Measurements from ENCODE around the gene TNPO3. TPM values are rescaled to one million over a fixed set of nuclear protein-coding genes. Genes with fewer than 3 reads are reported as not detected.
A peak's percentile ranks its signal among the peaks of the same experiment; 100 is the strongest.
"Not testable (repeated sequence)": the region's sequence is repeated elsewhere in the genome, so short reads cannot be mapped to it uniquely, and the experiment has no call there.

TNPO3 gene
- total RNA-seq, 1 donor, result 46.0 TPM

- no peak for DNase-seq (ENCODE audit: low read depth in 2 of 3, low spot score in 2 of 3)
Observed at GRCh38 chr7:128968624-128969023, 86.3 kb downstream of the TNPO3 start.

- DNase-seq (ENCODE audit: low read depth in 2 of 3, low spot score in 2 of 3), result peak in 1 of 3 donors; percentile 11
Observed at GRCh38 chr7:128963327-128963757, 91.6 kb downstream of the TNPO3 start.

- no peak for DNase-seq (ENCODE audit: low read depth in 2 of 3, low spot score in 2 of 3)
Observed at GRCh38 chr7:128962899-128963298, 92.0 kb downstream of the TNPO3 start.

GRCh38 chr7:128961030-128961659 is 93.8 kb downstream of the TNPO3 start:
- DNase-seq (ENCODE audit: low read depth in 2 of 3, low spot score in 2 of 3), result no peak

GRCh38 chr7:128959296-128959695 is 95.6 kb downstream of the TNPO3 start:
- DNase-seq (ENCODE audit: low read depth in 2 of 3, low spot score in 2 of 3), result no peak

- no peak for DNase-seq (ENCODE audit: low read depth in 2 of 3, low spot score in 2 of 3)
Observed at GRCh38 chr7:128955981-128956380, 98.9 kb downstream of the TNPO3 start.

GRCh38 chr7:128954830-128955802 is 99.8 kb downstream of the TNPO3 start:
- DNase-seq (ENCODE audit: low read depth in 2 of 3, low spot score in 2 of 3), result no peak

- no peak for DNase-seq (ENCODE audit: low read depth in 2 of 3, low spot score in 2 of 3)
Observed at GRCh38 chr7:128954150-128954549, 100.8 kb downstream of the TNPO3 start.

- DNase-seq (ENCODE audit: low read depth in 2 of 3, low spot score in 2 of 3), result no peak
Observed at GRCh38 chr7:128951296-128951695, 103.6 kb downstream of the TNPO3 start.

- DNase-seq (ENCODE audit: low read depth in 2 of 3, low spot score in 2 of 3), result no peak
Observed at GRCh38 chr7:128948976-128949760, 105.7 kb downstream of the TNPO3 start.

- DNase-seq (ENCODE audit: low read depth in 2 of 3, low spot score in 2 of 3), result no peak
Observed at GRCh38 chr7:128948312-128948973, 106.5 kb downstream of the TNPO3 start.

- DNase-seq (ENCODE audit: low read depth in 2 of 3, low spot score in 2 of 3), result no peak
Observed at GRCh38 chr7:128947854-128948253, 107.1 kb downstream of the TNPO3 start.

- DNase-seq (ENCODE audit: low read depth in 2 of 3, low spot score in 2 of 3), result no peak
Observed at GRCh38 chr7:128946936-128947830, 107.7 kb downstream of the TNPO3 start.

- DNase-seq (ENCODE audit: low read depth in 2 of 3, low spot score in 2 of 3), result no peak
Observed at GRCh38 chr7:128945668-128946366, 109.1 kb downstream of the TNPO3 start.

GRCh38 chr7:128944487-128945236 is 110.2 kb downstream of the TNPO3 start:
- DNase-seq (ENCODE audit: low read depth in 2 of 3, low spot score in 2 of 3), result no peak

- DNase-seq (ENCODE audit: low read depth in 2 of 3, low spot score in 2 of 3), result not testable (repeated sequence)
Observed at GRCh38 chr7:128943251-128943650, 111.7 kb downstream of the TNPO3 start.

GRCh38 chr7:128941946-128942526 is 112.9 kb downstream of the TNPO3 start:
- DNase-seq (ENCODE audit: low read depth in 2 of 3, low spot score in 2 of 3), result no peak
